GM18870 (cell line): ENCODE measurements around the gene TMEM59L.

ENCODE experiments used
- ATAC-seq: cut with Tn5 transposase; IDR thresholded peaks from one replicate; pipeline ENCODE4 v1.9.1; 2021; ENCODE audit warnings: moderate library complexity; ENCODE audit not compliant: unreplicated experiment

TMEM59L gene

DNA sequence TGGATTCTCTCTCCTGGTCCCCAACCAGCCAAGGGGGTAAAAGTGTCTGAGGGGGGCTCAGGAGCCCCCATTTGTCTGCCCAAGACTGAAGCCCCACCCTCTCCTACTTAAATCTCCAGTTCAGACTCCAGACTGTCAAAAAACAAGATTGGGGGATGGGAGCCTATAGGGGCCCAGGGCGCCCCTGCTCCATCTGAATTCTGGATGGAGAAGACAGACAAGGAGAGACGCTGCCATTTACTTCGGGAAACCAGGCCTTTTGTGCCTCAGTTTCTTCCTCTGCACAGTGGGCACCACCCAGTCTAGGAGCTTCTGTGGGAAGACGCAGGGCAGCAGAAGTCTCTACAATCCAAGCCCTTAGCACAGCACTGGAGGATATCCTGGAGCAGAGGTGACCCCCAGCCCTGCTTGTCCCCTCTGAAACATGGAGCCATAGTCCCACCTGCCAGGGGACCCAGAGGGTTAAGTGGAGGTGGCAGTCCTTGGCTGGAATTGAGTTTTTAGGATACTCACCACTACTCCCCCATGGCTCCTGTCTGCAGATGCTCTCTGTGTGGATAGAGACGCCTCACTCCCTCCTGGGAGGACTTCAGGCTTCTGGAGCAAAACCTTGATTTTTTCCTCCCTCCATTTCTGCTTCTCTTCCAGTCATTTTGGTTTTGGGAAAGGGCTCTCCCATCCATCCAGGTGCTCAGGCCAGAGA lies 4.4 kb upstream of the TMEM59L start:
- ATAC-seq = no peak

DNA sequence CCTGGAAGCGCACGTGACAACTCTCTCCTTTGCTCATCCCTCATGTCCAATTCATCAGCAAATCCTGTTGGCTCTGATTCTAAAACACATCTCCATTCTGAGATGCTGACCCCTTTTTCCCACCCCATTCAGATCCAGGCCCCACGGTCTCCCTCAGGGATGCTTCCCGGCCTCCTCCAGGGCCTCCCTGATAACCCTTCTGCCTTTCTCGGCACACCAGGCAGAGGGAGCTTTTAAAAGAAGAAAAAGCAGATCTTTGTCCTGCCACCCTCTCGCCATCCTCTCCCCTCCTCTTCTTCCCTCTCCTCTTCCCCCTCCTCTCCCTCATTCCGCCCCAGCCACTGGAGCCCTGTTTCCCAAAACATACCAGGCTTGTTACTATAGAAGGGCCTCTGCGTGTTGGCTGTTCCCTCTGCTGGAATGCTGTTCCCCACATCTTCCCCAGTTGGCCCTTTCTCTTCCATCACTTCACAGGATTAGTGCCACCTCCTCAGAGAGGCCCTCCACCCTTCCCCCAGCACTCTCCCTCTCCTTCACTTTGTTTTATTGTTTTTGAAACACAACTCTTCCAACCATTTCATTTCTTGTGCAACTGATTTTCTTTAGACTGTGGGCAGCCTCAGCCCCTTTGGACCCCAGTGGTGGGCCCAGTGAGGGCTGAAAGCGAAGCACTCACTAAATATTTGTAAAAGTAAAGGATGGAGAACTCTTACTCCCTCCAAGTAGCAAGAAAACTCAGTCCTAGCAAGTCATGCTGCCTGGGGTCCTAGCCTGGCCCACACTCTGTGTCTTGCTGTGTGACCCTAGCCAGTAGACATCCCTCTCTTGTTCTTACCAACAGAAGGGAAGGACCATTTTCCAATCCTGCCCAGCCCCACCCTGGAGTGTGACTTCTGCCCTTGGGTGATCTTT lies 3.6 kb upstream of the TMEM59L start:
- ATAC-seq = no peak

DNA sequence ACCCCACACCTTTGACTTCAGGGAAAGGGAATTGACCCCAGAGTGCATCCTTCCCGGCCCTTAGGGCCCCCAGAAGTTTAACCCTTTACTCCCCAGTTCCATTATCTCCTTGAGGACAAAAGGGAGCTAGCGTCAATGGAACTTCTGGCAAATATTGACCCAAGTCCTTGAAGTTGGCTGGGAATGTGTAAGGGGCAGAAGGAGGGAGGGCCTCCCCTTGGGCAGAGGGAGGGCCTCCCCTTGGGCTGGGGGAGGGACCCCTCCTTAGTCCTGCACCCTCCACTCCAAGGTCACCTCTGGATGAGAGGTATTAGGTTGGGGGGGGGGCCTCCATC lies 3.0 kb upstream of the TMEM59L start:
- no peak for ATAC-seq

DNA sequence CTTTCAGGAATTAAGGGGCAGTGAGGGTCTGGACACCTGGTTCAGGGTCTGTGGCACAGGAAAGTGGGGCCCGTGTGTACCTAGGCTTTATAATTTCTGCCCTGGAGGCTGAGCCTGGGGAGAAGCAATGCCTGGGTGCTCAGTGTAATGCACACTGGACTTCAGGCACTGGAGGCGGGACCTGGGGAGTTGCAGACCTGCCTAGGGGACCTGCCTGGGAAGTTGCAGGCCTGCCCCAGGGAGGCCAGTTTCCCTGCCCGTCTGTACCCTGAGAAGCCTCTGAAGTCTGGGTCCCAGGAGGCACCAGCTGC lies 2.5 kb upstream of the TMEM59L start:
- ATAC-seq = no peak

DNA sequence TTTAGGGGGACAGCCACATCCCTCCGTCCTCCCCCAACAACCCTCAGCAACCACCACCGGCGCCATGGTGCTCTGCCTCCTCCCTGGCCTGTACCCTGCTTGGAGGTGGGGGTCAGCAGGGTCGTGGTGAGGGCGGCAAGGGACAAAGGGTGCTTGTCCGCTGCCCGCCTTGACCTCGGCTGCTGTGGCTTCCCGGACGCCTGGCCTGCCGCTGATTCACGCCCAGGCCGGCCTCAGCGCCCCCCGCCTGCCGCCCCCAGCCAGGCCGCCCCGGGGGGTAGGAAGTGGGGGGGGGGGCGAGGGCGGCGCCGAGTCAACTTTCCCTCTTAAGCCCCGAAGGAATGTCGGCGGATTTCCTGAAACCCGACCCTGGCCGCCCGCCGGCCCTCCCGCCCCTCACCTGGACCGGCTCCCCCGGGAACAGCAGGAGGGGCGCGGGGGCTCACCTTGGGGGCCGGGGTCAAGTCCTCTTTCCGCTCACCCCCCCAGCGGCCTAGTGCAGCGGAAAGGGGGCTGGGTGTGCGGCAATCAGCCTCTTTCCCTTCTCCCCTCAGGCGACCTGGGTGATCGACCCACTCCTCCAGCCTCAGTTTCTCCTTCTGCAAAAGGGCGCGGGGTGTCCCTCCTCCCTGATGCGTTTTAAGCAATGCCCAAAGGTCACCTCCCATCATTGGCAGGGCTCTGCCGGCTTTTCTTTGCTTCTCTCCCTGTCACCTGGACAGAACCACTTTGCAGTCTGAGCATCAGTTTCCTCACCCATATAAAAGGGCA lies 1.9 kb upstream of the TMEM59L start:
- ATAC-seq = no peak

DNA sequence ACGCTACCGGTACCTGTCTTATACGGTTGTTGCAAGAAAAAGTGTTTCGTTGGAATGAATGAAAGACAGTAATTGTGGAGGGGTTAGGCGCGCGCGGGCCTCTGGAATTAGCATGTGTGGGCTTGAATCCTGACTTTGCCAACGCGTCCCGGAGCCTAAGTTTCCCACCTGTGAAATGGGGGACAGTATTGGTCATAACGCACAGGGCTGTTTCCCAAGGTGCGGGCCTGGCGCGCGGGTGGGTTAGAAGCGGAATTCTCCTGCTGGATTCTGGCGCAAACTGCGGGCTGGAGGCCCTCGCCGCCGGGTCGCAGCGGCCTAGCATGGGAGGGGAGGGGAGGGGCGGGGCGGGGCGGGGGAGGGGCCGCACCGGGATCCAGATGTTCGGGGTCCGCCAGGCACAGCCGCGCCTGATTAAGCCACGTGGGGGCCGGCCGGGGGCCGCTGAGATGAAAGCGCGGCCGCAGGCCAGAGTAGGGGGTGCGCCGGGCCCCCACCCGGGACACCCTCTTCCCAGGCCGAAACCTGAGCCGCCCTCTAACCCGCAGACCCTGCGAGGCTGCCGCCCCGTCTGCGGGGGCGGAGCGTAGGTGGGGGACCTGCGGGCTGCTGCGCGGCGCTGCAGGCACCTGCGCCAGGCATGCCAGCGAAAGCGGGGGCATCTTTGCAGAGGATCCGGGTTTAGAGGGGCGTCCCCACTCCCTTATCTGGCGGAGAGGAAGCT lies 1.2 kb upstream of the TMEM59L start:
- ATAC-seq = no peak

DNA sequence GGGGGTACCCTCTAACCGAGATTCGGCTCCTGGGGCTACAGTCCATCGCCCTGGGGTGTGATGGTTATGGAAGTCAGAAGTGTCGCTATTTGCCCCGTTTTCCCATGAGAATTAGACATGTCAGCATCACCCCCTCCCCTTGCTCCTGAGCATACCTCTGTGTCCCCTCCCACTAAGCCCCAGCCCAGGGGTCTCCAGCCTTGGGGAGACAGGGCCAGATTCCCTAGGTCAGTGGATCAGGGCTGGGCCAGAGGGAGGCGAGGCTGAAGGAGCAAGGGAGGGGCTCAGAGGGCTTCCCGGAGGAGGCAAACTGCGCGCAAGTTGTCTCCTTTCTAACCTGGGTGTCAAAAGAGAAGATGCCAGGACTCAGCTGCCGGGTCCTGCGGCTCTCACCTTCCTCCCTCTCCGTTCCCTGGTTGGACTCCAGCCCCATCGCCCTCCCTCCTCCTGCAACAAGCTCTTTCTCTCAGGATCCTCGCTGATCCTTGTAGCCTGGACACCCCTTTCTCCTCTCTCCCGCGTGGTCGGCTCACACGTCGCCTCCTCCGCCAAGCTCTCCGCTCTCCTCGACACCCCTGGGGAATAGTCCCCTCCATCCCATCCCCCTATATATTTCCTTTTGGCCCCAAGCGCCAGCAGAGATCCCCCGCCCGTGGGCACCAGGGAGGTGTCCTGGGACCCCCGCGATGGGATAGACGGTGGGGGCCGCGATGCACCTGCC lies 459 bp upstream of the TMEM59L start:
- no peak for ATAC-seq

DNA sequence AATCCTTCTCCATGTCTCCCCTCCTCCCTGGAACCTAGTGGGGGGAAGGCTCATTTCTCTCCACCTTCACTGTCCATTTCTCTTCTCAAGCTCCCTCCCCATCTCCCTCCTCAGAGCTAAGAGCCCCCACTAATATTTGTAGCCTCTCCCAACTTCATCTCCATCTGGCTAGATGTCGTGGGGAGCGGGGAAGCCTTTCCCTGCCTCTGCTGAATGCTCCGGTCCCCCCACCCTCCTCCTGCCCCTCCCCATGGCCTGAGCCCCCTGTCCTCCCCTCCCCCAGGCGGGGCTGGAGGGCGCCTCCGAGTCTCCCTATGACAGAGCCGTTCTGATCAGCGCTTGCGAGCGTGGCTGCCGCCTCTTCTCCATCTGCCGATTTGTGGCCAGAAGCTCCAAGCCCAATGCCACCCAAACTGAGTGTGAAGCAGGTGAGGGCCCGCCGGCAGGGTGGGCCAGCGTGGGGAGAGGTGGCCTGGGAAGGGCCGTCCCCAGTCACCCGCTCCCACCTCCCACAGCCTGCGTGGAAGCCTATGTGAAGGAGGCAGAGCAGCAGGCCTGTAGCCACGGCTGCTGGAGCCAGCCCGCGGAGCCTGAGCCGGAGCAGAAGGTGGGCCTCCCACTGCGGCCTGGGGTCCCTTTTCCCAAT lies 1.0 kb downstream of the TMEM59L start:
- ATAC-seq = no peak

DNA sequence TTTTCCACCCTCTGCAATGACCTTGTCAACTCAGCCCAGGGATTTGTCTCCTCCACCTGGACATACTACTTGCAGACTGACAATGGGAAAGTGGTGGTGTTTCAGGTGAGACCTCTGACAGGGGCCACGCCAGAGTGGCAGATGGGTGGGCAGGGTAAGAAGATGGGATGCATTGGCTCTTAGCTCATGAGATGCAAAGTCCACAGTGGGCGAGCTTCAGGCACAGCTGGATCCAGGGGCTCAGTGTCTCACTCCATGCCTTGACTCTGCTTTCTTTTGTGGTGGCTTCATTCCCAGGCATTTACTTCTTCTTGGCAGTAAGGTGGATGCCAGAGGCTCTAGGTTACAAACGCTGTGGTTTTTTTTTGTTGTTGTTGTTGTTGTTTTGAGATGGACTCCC lies 3.4 kb downstream of the TMEM59L start:
- no peak for ATAC-seq

DNA sequence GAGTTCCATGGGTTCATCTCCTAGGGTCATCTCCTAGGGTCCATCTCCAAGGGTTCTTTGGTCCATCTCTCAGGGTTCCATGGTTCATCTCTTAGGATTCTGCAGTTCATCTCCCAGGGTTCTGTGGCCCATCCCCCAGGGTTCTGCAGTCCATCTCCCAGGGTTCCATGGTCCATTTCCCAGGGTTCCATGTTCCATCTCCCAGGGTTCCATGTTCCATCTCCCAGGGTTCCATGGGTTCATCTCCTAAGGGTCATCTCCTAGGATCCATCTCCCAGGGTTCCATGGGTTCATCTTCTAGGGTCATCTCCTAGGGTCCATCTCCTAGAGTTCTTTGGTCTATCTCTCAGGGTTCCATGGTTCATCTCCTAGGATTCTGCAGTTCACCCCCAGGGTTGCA lies 4.9 kb downstream of the TMEM59L start:
- no peak for ATAC-seq

DNA sequence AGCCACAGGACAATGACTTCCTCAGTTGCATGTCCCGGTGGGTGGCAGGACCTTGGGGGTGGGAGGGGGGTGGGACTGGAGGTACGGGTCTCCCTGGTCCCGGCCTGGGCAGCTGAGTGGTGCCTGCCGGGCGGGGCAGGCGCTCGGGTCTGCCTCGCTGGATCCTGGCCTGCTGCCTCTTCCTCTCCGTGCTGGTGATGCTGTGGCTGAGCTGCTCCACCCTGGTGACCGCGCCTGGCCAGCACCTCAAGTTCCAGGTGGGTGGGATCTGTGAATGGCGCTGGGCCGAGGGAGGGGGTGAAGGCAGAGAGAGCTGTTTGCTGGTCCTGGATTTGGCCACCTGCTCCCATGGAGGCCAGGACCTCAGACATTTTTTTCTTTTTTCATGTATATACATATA lies 5.6 kb downstream of the TMEM59L start:
- ATAC-seq = no peak

DNA sequence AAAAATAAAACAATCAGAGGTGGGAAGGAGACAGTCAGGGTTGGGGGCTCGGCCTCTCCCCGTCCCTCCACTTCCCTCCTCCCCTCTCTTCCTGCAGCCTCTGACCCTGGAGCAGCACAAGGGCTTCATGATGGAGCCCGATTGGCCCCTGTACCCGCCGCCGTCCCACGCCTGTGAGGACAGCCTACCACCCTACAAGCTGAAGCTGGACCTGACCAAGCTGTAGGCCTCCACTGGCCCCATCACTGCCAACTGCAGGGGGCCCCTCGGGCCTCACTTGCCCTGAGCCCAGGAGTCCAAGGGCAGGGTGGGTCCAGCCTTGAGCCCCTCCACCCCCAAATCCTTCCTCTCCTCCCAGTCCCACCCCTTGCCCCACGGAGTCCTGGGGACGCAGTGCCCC lies 7.6 kb downstream of the TMEM59L start:
- ATAC-seq = no peak

DNA sequence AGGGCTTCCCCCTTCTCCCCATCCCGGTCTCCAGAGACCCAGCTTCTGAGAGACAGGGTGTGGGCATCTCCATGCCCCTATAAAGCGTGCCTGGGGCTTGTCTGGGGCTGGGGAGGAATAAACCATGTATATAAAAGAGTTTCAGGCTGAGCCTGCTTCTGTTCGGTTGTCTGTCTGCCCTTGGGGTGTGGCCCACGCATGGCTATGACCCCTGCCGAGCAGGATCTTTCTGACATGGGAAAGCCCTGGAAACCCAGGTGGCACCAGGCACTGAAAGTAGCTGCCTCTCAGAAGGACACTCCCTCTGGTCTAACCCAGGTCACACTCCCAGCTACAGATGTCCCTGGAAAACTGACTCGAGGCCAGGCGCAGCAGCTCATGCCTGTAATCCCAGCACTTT lies 8.2 kb downstream of the TMEM59L start:
- ATAC-seq = no peak

DNA sequence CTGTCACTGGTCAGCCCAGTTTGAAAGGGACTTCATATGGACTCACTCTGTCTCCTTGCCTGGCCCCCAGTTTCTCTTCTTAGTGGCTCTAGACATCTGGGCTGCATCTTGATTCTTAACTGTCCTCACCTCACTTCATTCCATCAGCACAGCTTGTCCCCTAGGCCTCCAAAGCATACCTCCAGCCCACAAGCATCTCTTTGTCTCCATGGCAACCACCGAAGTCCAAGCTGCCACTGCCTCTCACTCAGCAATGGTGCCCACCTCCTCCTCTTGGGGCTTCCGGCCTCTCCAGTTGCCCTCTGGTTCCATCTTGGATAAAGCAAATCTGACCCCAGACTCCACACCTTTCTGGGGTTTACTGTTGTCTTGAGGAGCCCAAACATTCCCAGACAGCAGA lies 14.2 kb downstream of the TMEM59L start:
- no peak for ATAC-seq

DNA sequence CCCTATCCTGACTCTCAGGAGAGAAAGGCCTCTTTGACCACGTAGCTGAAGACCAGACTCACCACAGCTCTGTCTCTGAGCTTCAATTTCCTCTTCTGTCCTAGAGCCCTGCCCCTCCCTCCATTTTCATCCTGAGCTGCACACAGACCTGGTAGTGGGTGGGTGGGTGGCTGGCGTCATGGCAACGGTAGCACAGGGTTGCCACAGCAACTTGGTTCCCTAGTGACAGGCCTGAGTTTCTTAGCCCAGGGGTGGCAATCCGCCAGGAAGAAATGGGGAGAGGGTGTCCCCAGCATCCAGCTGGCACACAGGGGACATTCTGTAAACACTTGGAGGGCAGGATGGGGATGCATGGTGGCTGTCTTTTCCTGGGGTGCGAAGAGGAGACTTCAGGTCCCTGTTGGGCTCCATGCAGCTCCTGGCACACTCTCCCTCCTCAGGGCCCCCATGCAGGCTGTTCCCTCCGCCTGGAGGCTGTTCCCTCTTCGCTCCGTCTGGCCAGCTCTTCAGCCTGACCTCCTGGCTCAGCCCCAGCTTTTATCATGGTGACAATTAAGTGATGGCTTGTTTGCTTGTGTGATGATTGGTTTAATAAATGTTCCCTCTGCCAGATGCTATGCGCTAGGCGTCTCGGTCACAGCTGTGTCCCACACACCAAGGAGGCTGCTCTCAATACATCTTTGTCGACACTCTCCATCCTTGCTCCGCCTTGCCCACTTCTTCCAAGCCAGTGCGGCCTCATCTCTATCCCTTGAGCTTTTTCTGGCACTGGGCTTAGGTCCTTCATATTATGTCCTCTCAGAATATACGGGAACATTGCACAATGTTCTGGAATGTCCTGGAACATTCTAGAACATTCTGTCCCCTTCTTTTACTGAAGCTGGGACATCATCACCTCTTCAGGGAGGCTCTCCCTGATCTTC lies 16.8 kb downstream of the TMEM59L start:
- no peak for ATAC-seq

DNA sequence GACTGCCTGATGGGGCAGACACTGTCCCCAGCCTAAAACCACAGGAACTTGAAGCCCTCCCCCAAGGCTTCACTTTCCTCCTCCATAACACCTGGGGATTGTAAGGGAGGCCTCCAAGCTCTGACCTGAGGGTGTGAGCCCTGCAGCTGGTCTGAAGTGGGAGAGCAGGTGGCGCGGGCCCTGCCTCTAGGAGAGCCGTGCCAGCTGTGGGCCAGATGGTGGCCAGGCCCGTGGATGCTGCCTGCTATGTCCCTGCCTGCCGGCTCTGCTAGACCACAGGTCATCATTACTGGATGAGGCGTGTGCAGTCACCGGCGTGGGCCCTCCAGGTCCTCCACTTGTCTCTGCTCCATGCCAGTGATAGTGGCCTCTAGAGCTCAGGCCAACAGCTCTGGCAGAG lies 20.7 kb downstream of the TMEM59L start:
- ATAC-seq = no peak

DNA sequence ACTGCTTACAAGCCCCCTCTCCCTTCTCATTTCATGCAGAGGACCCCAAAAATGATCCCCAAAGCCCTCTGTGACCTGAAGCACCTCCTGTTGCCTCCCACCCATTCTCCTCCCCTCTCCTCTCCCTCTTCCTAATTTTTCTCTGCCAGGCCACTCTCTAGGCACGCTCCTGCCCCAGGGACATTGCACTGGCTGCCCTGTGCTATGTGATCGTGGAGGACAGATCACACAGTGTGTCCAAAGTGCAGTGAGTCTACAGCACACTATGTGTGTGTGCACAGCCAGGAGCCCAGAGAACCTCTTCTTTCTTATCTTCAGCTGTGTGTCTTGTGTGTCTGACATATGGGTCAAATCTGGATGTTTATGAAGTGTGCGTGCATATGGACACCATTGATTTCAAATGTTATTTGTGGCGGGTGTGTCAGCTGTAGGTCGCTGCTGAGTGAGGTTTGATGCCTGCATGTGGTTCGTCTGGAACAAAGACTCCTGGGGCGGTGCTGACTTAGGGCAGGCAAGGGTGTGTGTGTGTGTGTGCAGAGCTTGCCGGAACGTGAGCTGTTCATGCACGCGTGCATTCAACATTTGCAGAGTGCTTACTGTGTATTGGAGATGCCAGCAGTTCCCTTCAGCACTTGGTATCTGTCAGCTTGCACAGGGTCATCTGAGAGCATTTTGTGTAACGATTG lies 22.1 kb downstream of the TMEM59L start:
- ATAC-seq = no peak

DNA sequence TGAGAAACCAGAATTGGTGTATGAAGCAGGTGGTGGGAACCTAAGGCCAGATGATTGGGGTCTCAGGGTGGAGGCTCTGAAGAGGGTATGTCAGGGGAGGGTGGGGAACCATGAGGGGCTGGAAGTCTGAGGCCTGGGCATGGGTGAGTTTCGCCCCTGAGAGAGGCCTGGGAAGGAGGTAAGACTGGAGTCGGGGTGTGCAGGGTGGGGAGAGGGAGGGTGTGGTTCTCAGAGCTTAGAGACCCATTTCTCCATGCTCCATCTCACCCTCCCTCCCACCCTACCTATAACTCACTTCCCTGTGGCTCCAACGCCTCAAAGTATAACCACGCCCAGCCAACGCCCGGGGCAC lies 23.1 kb downstream of the TMEM59L start:
- ATAC-seq = no peak
